ENCODE results near the gene PTPRG.
"Not testable (repeated sequence)": the region's sequence is repeated elsewhere in the genome, so short reads cannot be mapped to it uniquely, and the experiment has no call there.

PTPRG gene

GRCh38 chr3:61687206-61687605 is 125.8 kb downstream of the PTPRG start:
- DNase-seq: no peak

- no peak for DNase-seq
These were observed 126.4 kb downstream of the PTPRG start for GRCh38 chr3:61687663-61688306.

- no peak for DNase-seq
These were observed 127.1 kb downstream of the PTPRG start for GRCh38 chr3:61688307-61688984.

- no peak for DNase-seq
These were observed 128.6 kb downstream of the PTPRG start for GRCh38 chr3:61690016-61690415.

GRCh38 chr3:61691466-61691865 is 130.1 kb downstream of the PTPRG start:
- DNase-seq: no peak

GRCh38 chr3:61697301-61697700 is 135.9 kb downstream of the PTPRG start:
- DNase-seq: no peak

GRCh38 chr3:61698278-61699072 is 137.1 kb downstream of the PTPRG start:
- DNase-seq: not testable (repeated sequence)

GRCh38 chr3:61699622-61700021 is 138.3 kb downstream of the PTPRG start:
- DNase-seq: no peak

GRCh38 chr3:61701011-61701410 is 139.6 kb downstream of the PTPRG start:
- DNase-seq: no peak

- DNase-seq: no peak
These were observed 141.1 kb downstream of the PTPRG start for GRCh38 chr3:61702453-61702852.

GRCh38 chr3:61704807-61705206 is 143.4 kb downstream of the PTPRG start:
- DNase-seq: no peak

- DNase-seq: no peak
These were observed 146.1 kb downstream of the PTPRG start for GRCh38 chr3:61707492-61707891.

GRCh38 chr3:61710920-61711319 is 149.5 kb downstream of the PTPRG start:
- not testable (repeated sequence) for DNase-seq

- DNase-seq: no peak
These were observed 152.9 kb downstream of the PTPRG start for GRCh38 chr3:61714225-61714624.

- no peak for DNase-seq
These were observed 154.6 kb downstream of the PTPRG start for GRCh38 chr3:61715886-61716527.

- DNase-seq: not testable (repeated sequence)
These were observed 155.3 kb downstream of the PTPRG start for GRCh38 chr3:61716693-61717092.

- no peak for DNase-seq
These were observed 157.2 kb downstream of the PTPRG start for GRCh38 chr3:61718565-61718964.

GRCh38 chr3:61719278-61719977 is 158.1 kb downstream of the PTPRG start:
- peak in 5 of 14 donors; percentile 1 to 28 (median 15) for DNase-seq

GRCh38 chr3:61723038-61723437 is 161.7 kb downstream of the PTPRG start:
- DNase-seq: no peak

GRCh38 chr3:61724183-61724582 is 162.8 kb downstream of the PTPRG start:
- DNase-seq: no peak

GRCh38 chr3:61724801-61725200 is 163.4 kb downstream of the PTPRG start:
- DNase-seq: no peak

- no peak for DNase-seq
These were observed 164.5 kb downstream of the PTPRG start for GRCh38 chr3:61725851-61726333.
